ENCODE results near the gene CASP12. TPM values are rescaled to one million over a fixed set of nuclear protein-coding genes. Genes with fewer than 3 reads are reported as not detected.
A peak's percentile ranks its signal among the peaks of the same experiment; 100 is the strongest.

Gene CASP12
- total and polyA plus RNA-seq, 2 experiments from 2014 or later, result 0.15 TPM; not detected in 1

DNA sequence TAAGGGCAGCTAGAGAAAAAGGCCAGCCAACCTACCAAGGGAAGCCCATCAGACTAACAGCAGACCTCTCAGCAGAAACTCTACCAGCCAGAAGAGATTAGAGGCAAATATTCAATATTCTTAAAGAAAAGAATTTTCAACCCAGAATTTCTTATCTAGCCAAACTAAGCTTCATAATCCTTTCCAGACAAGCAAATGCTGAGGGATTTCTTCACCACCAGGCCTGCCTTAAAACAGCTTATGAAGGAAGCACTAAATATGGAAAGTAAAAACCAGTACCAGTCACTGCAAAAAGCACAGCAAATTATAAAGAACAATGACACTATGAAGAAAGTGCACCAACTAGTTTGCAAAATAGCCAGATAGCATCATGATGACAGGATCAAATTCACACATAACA is 30.6 kb upstream of the CASP12 start:
- H3K4me3 ChIP-seq, result no peak overlapping the region
- H3K27me3 ChIP-seq, result no peaks in the 10 kb centered on the region
- H3K4me1 ChIP-seq (ENCODE audit: low read depth), result no peaks in the 10 kb centered on the region
- TF ChIP-seq, protein P1, sequence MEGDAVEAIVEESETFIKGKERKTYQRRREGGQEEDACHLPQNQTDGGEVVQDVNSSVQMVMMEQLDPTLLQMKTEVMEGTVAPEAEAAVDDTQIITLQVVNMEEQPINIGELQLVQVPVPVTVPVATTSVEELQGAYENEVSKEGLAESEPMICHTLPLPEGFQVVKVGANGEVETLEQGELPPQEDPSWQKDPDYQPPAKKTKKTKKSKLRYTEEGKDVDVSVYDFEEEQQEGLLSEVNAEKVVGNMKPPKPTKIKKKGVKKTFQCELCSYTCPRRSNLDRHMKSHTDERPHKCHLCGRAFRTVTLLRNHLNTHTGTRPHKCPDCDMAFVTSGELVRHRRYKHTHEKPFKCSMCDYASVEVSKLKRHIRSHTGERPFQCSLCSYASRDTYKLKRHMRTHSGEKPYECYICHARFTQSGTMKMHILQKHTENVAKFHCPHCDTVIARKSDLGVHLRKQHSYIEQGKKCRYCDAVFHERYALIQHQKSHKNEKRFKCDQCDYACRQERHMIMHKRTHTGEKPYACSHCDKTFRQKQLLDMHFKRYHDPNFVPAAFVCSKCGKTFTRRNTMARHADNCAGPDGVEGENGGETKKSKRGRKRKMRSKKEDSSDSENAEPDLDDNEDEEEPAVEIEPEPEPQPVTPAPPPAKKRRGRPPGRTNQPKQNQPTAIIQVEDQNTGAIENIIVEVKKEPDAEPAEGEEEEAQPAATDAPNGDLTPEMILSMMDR (IDR thresholded peaks at IDR 0.05; ENCODE audit: low read depth, low read length), result no peak
- H3K36me3 ChIP-seq, result no peaks in the 10 kb centered on the region
- H3K9me3 ChIP-seq (ENCODE audit: low read depth), result no peaks in the 10 kb centered on the region
- H3K27ac ChIP-seq, result no peak overlapping the region
- no peak for DNase-seq (ENCODE audit: low read depth in 1 of 2, low spot score in 1 of 2)

DNA sequence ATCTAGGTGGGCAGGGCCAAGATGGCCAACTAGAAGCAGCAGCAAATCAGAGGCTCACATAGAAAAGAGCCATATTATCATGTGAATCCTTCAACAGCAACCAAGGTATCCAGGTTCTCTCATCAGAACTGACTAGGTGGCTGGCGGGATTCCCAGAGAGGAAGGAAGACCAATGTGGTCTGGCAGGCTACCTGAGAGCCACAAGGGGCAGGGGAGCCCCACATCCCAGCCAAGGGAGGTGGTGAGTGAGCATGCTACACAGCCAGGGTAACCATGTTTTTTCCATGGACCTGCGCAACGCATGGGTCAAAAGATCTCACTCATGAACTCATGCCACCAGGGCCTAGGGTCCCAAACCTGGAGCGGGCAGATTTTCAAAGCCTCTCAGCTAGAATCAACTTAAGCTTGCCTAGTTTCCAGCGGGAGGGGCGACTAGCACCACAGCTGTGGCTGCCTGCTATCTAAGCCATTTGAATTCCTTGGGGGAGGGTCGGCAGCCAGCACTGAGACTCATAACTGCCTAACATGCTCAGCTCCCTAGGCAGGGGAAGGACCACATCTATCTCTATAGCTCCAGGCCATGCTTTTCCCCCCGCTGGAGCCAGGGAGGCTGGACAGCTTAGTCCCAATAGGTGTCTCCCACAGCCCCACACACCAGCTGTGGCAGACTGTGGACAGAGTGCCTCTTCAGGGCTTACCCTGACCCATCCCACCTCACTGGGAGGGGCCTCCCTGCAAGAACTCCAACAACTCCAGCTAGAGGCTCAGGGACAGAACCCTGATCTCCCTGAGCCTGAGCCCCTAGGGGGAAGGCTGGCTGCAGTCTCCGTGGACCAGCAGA is 28.7 kb upstream of the CASP12 start:
- TF ChIP-seq, protein P1 (IDR thresholded peaks at IDR 0.05; ENCODE audit: low read depth, low read length), result no peak
- H3K36me3 ChIP-seq, result no peaks in the 10 kb centered on the region
- no peak overlapping the region for H3K27ac ChIP-seq
- H3K27me3 ChIP-seq, result no peaks in the 10 kb centered on the region
- no peaks in the 10 kb centered on the region for H3K4me1 ChIP-seq (ENCODE audit: low read depth)
- no peaks in the 10 kb centered on the region for H3K9me3 ChIP-seq (ENCODE audit: low read depth)
- peak in 1 of 2 donors; percentile 45 for DNase-seq (ENCODE audit: low read depth in 1 of 2, low spot score in 1 of 2)
- H3K4me3 ChIP-seq, result no peak overlapping the region

DNA sequence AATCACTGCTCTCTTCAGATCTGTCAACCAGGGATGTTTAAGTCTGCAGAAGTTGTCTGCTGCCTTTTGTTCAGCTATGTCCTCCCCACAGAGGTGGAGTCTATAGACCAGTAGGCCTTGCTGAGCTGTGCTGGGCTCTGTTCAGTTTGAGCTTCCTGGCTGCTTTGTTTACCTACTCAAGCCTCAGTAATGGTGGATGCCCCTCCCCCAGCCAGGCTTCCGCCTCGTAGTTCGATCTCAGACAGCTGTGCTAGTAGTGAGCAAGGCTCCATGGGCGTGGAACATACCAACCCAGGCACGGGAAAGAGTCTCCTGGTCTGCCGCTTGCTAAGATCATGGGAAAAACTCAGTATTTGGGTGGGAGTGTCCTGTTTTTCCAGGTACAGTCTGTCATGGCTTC is 27.6 kb upstream of the CASP12 start:
- Histone ChIP-seq H3K9me3 (ENCODE audit: low read depth) (no peaks in the 10 kb centered on the region), H3K4me3 (no peak overlapping the region), H3K27me3 (no peaks in the 10 kb centered on the region), H3K4me1 (ENCODE audit: low read depth) (no peaks in the 10 kb centered on the region), H3K36me3 (no peaks in the 10 kb centered on the region), H3K27ac (no peak overlapping the region)
- DNase-seq (ENCODE audit: low read depth in 1 of 2, low spot score in 1 of 2), result no peak
- TF ChIP-seq, protein P1 (IDR thresholded peaks at IDR 0.05; ENCODE audit: low read depth, low read length), result no peak

DNA sequence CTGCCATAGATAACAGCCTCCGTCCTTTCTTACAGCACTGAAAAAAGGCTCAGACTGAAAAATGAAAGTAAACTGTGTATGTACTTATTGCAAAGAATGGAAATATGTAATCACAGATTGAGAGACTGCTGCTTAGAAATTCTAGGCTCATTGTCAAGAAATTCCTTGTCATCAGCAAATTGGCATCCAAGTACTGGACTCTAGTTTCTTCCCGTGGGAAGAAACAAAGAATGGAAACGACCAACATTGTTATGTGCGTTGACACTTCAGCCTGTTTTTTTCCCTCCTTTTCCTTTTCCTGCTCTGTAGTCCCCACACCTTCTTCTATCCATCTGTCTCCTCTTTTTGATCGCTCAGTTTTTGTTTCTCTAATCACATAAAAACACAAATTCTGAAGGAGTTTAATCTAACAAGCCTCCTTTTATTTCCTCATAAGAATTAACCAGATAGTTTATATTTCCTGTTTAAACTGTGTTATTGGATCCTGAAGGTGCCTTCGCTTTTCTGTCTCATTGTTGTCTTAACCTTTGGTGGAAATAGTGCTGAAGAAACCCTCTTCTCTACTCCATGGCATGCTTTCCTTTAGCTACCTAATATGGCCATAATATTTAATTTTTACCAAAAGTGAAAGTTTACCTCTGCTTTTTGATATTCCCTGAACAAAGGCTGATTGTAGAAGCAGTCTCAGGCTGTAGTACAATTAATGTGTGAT is 20.0 kb upstream of the CASP12 start:
- peak in 1 of 2 donors; percentile 76 for DNase-seq (ENCODE audit: low read depth in 1 of 2, low spot score in 1 of 2)
- Histone ChIP-seq H3K27me3 (no peaks in the 10 kb centered on the region), H3K9me3 (ENCODE audit: low read depth) (no peaks in the 10 kb centered on the region), H3K36me3 (no peaks in the 10 kb centered on the region), H3K27ac (no peak overlapping the region), H3K4me3 (no peak overlapping the region), H3K4me1 (ENCODE audit: low read depth) (no peaks in the 10 kb centered on the region)
- TF ChIP-seq, protein P1 (IDR thresholded peaks at IDR 0.05; ENCODE audit: low read depth, low read length), result no peak

DNA sequence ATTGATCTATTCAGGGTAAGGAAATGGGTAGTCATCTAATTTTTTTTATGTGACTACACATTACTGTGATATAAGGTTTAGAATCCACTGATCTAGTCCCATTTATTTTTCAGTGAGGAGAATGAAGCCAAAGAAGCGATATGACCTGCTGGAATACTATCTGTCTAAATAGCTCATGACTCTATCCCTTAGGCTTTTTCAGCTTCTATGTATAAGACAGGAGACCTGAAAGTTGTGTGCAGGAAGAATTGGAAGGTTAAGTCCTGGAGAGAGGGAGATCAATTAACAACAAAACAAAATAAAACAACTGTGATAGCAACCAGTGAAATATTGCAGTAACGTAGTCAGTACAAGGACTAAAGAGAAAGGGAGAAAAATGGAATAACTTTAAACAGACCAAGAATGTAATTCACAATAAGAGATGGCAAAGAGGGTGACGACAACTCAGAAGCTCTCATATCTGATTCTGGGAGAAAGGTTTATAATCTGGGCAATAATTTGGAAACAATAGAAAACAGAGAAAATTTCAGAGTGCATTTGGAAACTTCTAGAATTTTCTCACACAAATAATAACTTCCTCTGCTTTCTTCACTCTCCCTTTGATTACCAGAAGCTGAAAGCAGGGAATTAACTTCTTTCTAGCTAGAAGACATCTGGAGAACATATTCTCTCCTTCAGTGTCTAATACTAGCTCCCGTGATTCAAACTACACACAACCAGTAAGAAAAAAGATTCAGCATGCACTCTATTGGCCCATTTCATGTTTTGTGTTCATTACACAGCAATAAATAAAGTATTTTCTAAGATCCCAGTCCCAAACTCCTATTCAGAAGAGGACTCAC is 19.2 kb upstream of the CASP12 start:
- H3K4me1 ChIP-seq (ENCODE audit: low read depth), result no peaks in the 10 kb centered on the region
- no peak for DNase-seq (ENCODE audit: low read depth in 1 of 2, low spot score in 1 of 2)
- no peak overlapping the region for H3K27ac ChIP-seq
- TF ChIP-seq, protein P1 (IDR thresholded peaks at IDR 0.05; ENCODE audit: low read depth, low read length), result no peak
- H3K4me3 ChIP-seq, result no peak overlapping the region
- H3K27me3 ChIP-seq, result no peaks in the 10 kb centered on the region
- H3K36me3 ChIP-seq, result no peaks in the 10 kb centered on the region
- H3K9me3 ChIP-seq (ENCODE audit: low read depth), result no peaks in the 10 kb centered on the region

Data from cardiac muscle cell (in vitro differentiated cells and primary cell).